Vagina (tissue), 2 donors: ENCODE measurements around the gene MS4A12. TPM values are rescaled to one million over a fixed set of nuclear protein-coding genes. Genes with fewer than 3 reads are reported as not detected.
"Not testable (repeated sequence)": the region's sequence is repeated elsewhere in the genome, so short reads cannot be mapped to it uniquely, and the experiment has no call there.

Experiments
- DNase-seq, 2 donors: peaks; one replicate each; pipeline ENCODE4 v3.0.0-alpha.2; 2017; ENCODE audit errors: extremely low spot score in 2 of 2
- H3K27ac ChIP-seq: fragments of 200-600 bp; sonication (generic); one replicate; pipeline ENCODE4 v1.5.1; 2019
- H3K27me3 ChIP-seq: fragments of 200-600 bp; sonication (generic); one replicate; pipeline ENCODE4 v1.5.1; 2019
- H3K36me3 ChIP-seq, 2 donors: fragments of 200-600 bp; sonication (generic); one replicate each; pipeline ENCODE4 v1.5.1; 2017 to 2019
- H3K4me1 ChIP-seq: fragments of 200-600 bp; sonication (generic); one replicate; pipeline ENCODE4 v1.5.1; 2019
- H3K4me3 ChIP-seq, 2 donors: fragments of 200-600 bp; sonication (generic); 1 replicate in 1 of 2; 2 replicates in 1 of 2; pipeline ENCODE4 v1.5.1; 2016 to 2019
- H3K9me3 ChIP-seq: fragments of 200-600 bp; sonication (generic); one replicate; pipeline ENCODE4 v1.5.1; 2019
- CTCF ChIP-seq, 3 experiments: fragments of 450-650 bp in 2 of 3; fragments of 200-600 bp in 1 of 3; sonication (generic) in 1 of 3; IDR thresholded peaks; one replicate each; pipeline ENCODE4 v1.5.1; 2017 to 2019; ENCODE audit warnings: antibody characterized with exemption in 3 of 3, mild to moderate bottlenecking in 2 of 3, moderate library complexity in 2 of 3
- POLR2A ChIP-seq, 2 donors: fragments of 450-650 bp; IDR thresholded peaks; one replicate each; pipeline ENCODE4 v1.6.1; 2017; ENCODE audit warnings: antibody characterized with exemption in 2 of 2, mild to moderate bottlenecking in 2 of 2, moderate library complexity in 2 of 2
- POLR2AphosphoS5 ChIP-seq, 2 donors: sonication (generic); formaldehyde crosslinking; IDR thresholded peaks; one replicate each; pipeline ENCODE4 v1.9.0; 2017; ENCODE audit warnings: antibody characterized with exemption in 2 of 2, mild to moderate bottlenecking in 2 of 2, low read depth in 1 of 2; ENCODE audit not compliant: insufficient read depth in 1 of 2
- intact Hi-C: fragments of 100-400 bp; cut with DNase I; formaldehyde crosslinking; loops from one replicate; pipeline ENCODE4 v1.15.1; 2023
- total RNA-seq: library from RNA; depleted of rRNA; stranded (reverse); fragments of >200 nt; gene quantifications from one replicate; pipeline ENCODE4 v1.2.3, GENCODE V29; 2016

MS4A12 gene
- total RNA-seq, 1 donor from 2014 or later = not detected

GRCh38 chr11:60528934-60529333 lies 36.4 kb downstream of the MS4A12 start:
- H3K4me1 ChIP-seq = no peaks in the 10 kb centered on the region
- no peak for DNase-seq
- no peaks in the 10 kb centered on the region for H3K36me3 ChIP-seq
- intact Hi-C loops = no loop called here
- H3K27me3 ChIP-seq = no peaks in the 10 kb centered on the region
- no peak overlapping the region for H3K27ac ChIP-seq
- H3K4me3 ChIP-seq = no peak overlapping the region
- H3K9me3 ChIP-seq = no peaks in the 10 kb centered on the region
- TF ChIP-seq POLR2AphosphoS5 (IDR thresholded peaks at IDR 0.05; ENCODE audit: insufficient read depth in 1 of 2, low read depth in 1 of 2) = no peak
- TF ChIP-seq POLR2A (IDR thresholded peaks at IDR 0.05) = no peak
- TF ChIP-seq CTCF (IDR thresholded peaks at IDR 0.05) = no peak

- TF ChIP-seq CTCF (IDR thresholded peaks at IDR 0.05) = no peak
- TF ChIP-seq POLR2A (IDR thresholded peaks at IDR 0.05) = no peak
- no peak for TF ChIP-seq POLR2AphosphoS5 (IDR thresholded peaks at IDR 0.05; ENCODE audit: insufficient read depth in 1 of 2, low read depth in 1 of 2)
- no peaks in the 10 kb centered on the region for H3K4me1 ChIP-seq
- H3K9me3 ChIP-seq = no peaks in the 10 kb centered on the region
- intact Hi-C loops = no loop called here
- H3K36me3 ChIP-seq = no peaks in the 10 kb centered on the region
- H3K27me3 ChIP-seq = no peaks in the 10 kb centered on the region
- no peak for DNase-seq
- H3K27ac ChIP-seq = no peak overlapping the region
- no peak overlapping the region for H3K4me3 ChIP-seq
Observed at GRCh38 chr11:60530454-60531100, 38.0 kb downstream of the MS4A12 start.

GRCh38 chr11:60532383-60532782 lies 39.8 kb downstream of the MS4A12 start:
- H3K27me3 ChIP-seq, H3K4me1 ChIP-seq, intact Hi-C loops, H3K27ac ChIP-seq, DNase-seq, H3K36me3 ChIP-seq, H3K4me3 ChIP-seq, H3K9me3 ChIP-seq: not testable (repeated sequence)

- H3K36me3 ChIP-seq, intact Hi-C loops, H3K27ac ChIP-seq, H3K4me1 ChIP-seq, DNase-seq, H3K27me3 ChIP-seq, H3K4me3 ChIP-seq, H3K9me3 ChIP-seq: not testable (repeated sequence)
Observed at GRCh38 chr11:60538627-60539026, 46.0 kb downstream of the MS4A12 start.

- intact Hi-C loops = no loop called here
- no peak for TF ChIP-seq POLR2AphosphoS5 (IDR thresholded peaks at IDR 0.05; ENCODE audit: insufficient read depth in 1 of 2, low read depth in 1 of 2)
- no peak for TF ChIP-seq CTCF (IDR thresholded peaks at IDR 0.05)
- no peak for TF ChIP-seq POLR2A (IDR thresholded peaks at IDR 0.05)
- H3K27ac ChIP-seq = no peak overlapping the region
- H3K9me3 ChIP-seq = no peaks in the 10 kb centered on the region
- H3K27me3 ChIP-seq = no peaks in the 10 kb centered on the region
- no peak overlapping the region for H3K4me3 ChIP-seq
- DNase-seq = no peak
- H3K36me3 ChIP-seq = no peaks in the 10 kb centered on the region
- H3K4me1 ChIP-seq = no peaks in the 10 kb centered on the region
Observed at GRCh38 chr11:60544077-60544476, 51.5 kb downstream of the MS4A12 start.

Other genes starting within 250 kb of the MS4A12 start
- 1.7 TPM for gene MS4A4E, start 249.6 kb upstream of the MS4A12 start, total RNA-seq
- 10.3 TPM for gene MS4A4A, start 212.1 kb upstream of the MS4A12 start, total RNA-seq
- 3.4 TPM for gene MS4A6E, start 165.5 kb upstream of the MS4A12 start, total RNA-seq
- gene MS4A7, start 114.2 kb upstream of the MS4A12 start, total RNA-seq = 23.3 TPM
- gene MS4A14, start 96.3 kb upstream of the MS4A12 start, total RNA-seq = 1.7 TPM
- not detected for gene MS4A5, start 63.2 kb upstream of the MS4A12 start, total RNA-seq
- gene MS4A1, start 36.9 kb upstream of the MS4A12 start, total RNA-seq = not detected
- not detected for gene MS4A13, start 22.6 kb downstream of the MS4A12 start, total RNA-seq
- not detected for gene MS4A8, start 206.8 kb downstream of the MS4A12 start, total RNA-seq
- not detected for gene MS4A18, start 231.9 kb downstream of the MS4A12 start, total RNA-seq